ENCODE data around the gene EHD2.

The EHD2 gene

GRCh38 chr19:47698631-47699359 is 14.4 kb upstream of the EHD2 start:
- Histone ChIP-seq H3K9me3 (ENCODE audit: insufficient read depth, low read length) (no peaks in the 10 kb centered on the region), H3K27me3 (ENCODE audit: insufficient read depth, insufficient read length) (no peaks in the 10 kb centered on the region), H3K9ac (ENCODE audit: insufficient read length, low read depth) (no peak overlapping the region), H3K4me3 (ENCODE audit: insufficient read length, low read depth) (no peak overlapping the region), H3K36me3 (ENCODE audit: insufficient read depth, insufficient read length, low read length) (peaks cover 55% of the 10 kb centered on the region), H3K4me1 (ENCODE audit: insufficient read depth, insufficient read length) (peaks cover 3% of the 10 kb centered on the region)
- DNase-seq (ENCODE audit: low read depth, low spot score): no peak
- TF ChIP-seq YY1 (IDR thresholded peaks at IDR 0.05; ENCODE audit: insufficient read depth, insufficient read length) (no peak), SUZ12 (IDR thresholded peaks at IDR 0.05; ENCODE audit: extremely low read depth, insufficient read depth, insufficient read length) (no peak), ZNF274 (IDR thresholded peaks at IDR 0.05; ENCODE audit: low read depth, low read length) (no peak)

DNA sequence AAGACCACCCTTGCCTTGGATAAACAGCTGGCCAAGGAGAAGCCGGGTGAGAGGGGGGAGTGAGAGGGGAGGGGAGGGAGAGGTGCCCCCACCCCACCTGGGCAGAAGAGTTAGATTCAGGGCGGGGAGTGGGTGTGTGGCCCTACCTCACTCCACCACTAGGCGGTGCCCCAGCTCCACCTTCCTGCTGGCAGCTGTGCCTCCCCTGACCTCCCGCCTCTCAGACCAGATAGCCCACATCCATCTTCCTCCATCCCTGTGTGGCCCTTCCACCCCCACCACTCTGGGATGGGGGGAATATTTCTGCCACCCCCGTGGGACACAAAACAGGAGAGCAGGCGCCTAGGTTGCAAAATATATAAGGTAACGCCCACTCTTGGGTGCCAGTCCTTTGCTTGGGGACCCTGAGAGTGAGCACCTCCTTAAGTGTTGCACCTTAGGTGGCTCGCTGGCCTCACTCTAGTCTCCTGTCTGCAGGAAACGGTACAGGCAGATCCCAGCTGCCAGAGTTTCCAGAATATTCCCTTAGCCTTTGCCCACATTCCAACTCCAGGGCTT is 13.8 kb upstream of the EHD2 start:
- no peaks in the 10 kb centered on the region for H3K27me3 ChIP-seq (ENCODE audit: insufficient read depth, insufficient read length)
- no peak for DNase-seq (ENCODE audit: low read depth, low spot score)

DNA sequence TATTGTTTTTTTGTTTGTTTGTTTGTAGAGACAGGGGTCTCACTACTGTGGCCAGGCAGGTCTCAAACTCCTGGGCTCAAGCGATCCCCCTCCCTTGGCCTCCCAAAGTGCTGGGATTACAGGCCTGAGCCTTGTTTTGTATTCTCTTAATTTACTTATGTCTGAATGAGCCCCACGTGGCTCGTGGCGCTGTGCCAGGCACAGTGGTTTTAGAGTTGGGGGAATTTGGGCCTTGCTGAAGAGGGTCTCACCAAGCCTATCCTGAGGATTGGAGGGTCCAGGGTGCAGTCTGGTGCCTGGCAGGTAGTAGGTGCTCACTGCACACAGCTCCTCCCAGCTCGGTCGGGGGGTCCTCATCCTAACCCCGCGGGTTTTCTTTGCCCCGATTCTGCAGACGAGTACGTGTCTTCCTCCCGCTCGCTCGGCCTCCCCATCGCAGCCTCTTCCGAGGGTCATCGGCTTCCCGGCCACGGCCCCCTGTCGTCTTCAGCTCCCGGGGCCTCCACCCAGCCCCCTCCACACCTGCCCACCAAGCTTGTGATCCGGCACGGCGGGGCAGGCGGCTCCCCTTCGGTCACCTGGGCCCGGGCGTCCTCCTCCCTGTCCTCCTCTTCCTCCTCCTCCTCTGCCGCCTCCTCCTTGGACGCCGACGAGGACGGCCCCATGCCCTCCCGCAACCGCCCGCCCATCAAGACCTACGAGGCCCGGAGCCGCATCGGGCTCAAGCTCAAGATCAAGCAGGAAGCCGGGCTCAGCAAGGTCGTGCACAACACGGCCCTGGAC is 12.1 kb upstream of the EHD2 start:
- Histone ChIP-seq H3K9me3 (ENCODE audit: insufficient read depth, low read length) (no peaks in the 10 kb centered on the region), H3K4me3 (ENCODE audit: insufficient read length, low read depth) (no peak overlapping the region), H3K9ac (ENCODE audit: insufficient read length, low read depth) (no peak overlapping the region), H3K27me3 (ENCODE audit: insufficient read depth, insufficient read length) (no peaks in the 10 kb centered on the region), H3K4me1 (ENCODE audit: insufficient read depth, insufficient read length) (peaks cover 3% of the 10 kb centered on the region), H3K36me3 (ENCODE audit: insufficient read depth, insufficient read length, low read length) (peaks cover 51% of the 10 kb centered on the region)
- no peak for DNase-seq (ENCODE audit: low read depth, low spot score)
- TF ChIP-seq SUZ12 (IDR thresholded peaks at IDR 0.05; ENCODE audit: extremely low read depth, insufficient read depth, insufficient read length) (no peak), YY1 (IDR thresholded peaks at IDR 0.05; ENCODE audit: insufficient read depth, insufficient read length) (no peak), ZNF274 (IDR thresholded peaks at IDR 0.05; ENCODE audit: low read depth, low read length) (no peak)

More for the DNA sequence above, 13.8 kb upstream of the EHD2 start:
- no peak for TF ChIP-seq SUZ12 (IDR thresholded peaks at IDR 0.05; ENCODE audit: extremely low read depth, insufficient read depth, insufficient read length)
- no peak for TF ChIP-seq YY1 (IDR thresholded peaks at IDR 0.05; ENCODE audit: insufficient read depth, insufficient read length)
- TF ChIP-seq ZNF274 (IDR thresholded peaks at IDR 0.05; ENCODE audit: low read depth, low read length): no peak
- H3K9ac ChIP-seq (ENCODE audit: insufficient read length, low read depth): no peak overlapping the region
- no peak overlapping the region for H3K4me3 ChIP-seq (ENCODE audit: insufficient read length, low read depth)
- peaks cover 3% of the 10 kb centered on the region for H3K4me1 ChIP-seq (ENCODE audit: insufficient read depth, insufficient read length)
- H3K36me3 ChIP-seq (ENCODE audit: insufficient read depth, insufficient read length, low read length): peaks cover 57% of the 10 kb centered on the region
- H3K9me3 ChIP-seq (ENCODE audit: insufficient read depth, low read length): no peaks in the 10 kb centered on the region

DNA sequence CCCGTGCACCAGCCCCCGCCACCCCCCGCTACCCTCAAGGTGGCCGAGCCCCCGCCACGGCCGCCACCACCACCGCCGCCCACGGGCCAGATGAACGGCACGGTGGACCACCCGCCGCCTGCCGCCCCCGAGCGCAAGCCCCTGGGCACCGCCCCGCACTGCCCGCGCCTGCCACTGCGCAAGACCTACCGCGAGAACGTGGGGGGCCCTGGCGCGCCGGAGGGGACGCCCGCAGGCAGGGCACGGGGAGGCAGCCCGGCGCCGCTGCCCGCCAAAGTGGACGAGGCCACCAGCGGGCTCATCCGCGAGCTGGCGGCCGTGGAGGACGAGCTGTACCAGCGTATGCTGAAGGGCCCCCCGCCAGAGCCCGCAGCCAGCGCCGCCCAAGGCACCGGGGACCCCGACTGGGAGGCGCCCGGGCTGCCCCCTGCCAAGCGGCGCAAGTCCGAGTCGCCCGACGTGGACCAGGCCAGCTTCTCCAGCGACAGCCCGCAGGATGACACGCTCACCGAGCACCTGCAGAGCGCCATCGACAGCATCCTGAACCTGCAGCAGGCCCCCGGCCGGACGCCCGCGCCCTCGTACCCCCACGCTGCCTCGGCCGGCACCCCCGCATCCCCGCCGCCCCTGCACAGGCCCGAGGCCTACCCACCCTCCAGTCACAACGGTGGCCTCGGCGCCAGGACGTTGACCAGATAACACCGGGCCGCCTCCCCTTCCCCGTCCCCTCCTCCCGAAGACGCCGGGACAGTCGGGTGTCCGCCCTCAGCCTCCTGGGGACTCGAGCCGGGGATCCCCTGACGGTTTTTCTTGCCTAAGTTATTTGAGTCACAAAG is 11.3 kb upstream of the EHD2 start:
- TF ChIP-seq ZNF274 (IDR thresholded peaks at IDR 0.05; ENCODE audit: low read depth, low read length): no peak
- no peak for TF ChIP-seq YY1 (IDR thresholded peaks at IDR 0.05; ENCODE audit: insufficient read depth, insufficient read length)
- TF ChIP-seq SUZ12 (IDR thresholded peaks at IDR 0.05; ENCODE audit: extremely low read depth, insufficient read depth, insufficient read length): no peak
- Histone ChIP-seq H3K36me3 (ENCODE audit: insufficient read depth, insufficient read length, low read length) (peaks cover 45% of the 10 kb centered on the region), H3K9me3 (ENCODE audit: insufficient read depth, low read length) (no peaks in the 10 kb centered on the region), H3K4me1 (ENCODE audit: insufficient read depth, insufficient read length) (peaks cover 3% of the 10 kb centered on the region), H3K4me3 (ENCODE audit: insufficient read length, low read depth) (no peak overlapping the region), H3K27me3 (ENCODE audit: insufficient read depth, insufficient read length) (no peaks in the 10 kb centered on the region), H3K9ac (ENCODE audit: insufficient read length, low read depth) (no peak overlapping the region)
- DNase-seq (ENCODE audit: low read depth, low spot score): no peak

- H3K4me3 ChIP-seq (ENCODE audit: insufficient read length, low read depth): no peak overlapping the region
- peaks cover 45% of the 10 kb centered on the region for H3K36me3 ChIP-seq (ENCODE audit: insufficient read depth, insufficient read length, low read length)
- H3K4me1 ChIP-seq (ENCODE audit: insufficient read depth, insufficient read length): peaks cover 3% of the 10 kb centered on the region
- no peak for DNase-seq (ENCODE audit: low read depth, low spot score)
- no peak overlapping the region for H3K9ac ChIP-seq (ENCODE audit: insufficient read length, low read depth)
- no peaks in the 10 kb centered on the region for H3K27me3 ChIP-seq (ENCODE audit: insufficient read depth, insufficient read length)
- no peak for TF ChIP-seq SUZ12 (IDR thresholded peaks at IDR 0.05; ENCODE audit: extremely low read depth, insufficient read depth, insufficient read length)
- no peak for TF ChIP-seq ZNF274 (IDR thresholded peaks at IDR 0.05; ENCODE audit: low read depth, low read length)
- TF ChIP-seq YY1 (IDR thresholded peaks at IDR 0.05; ENCODE audit: insufficient read depth, insufficient read length): no peak
- H3K9me3 ChIP-seq (ENCODE audit: insufficient read depth, low read length): no peaks in the 10 kb centered on the region
Measured at GRCh38 chr19:47702671-47703070, 10.6 kb upstream of the EHD2 start.

DNA sequence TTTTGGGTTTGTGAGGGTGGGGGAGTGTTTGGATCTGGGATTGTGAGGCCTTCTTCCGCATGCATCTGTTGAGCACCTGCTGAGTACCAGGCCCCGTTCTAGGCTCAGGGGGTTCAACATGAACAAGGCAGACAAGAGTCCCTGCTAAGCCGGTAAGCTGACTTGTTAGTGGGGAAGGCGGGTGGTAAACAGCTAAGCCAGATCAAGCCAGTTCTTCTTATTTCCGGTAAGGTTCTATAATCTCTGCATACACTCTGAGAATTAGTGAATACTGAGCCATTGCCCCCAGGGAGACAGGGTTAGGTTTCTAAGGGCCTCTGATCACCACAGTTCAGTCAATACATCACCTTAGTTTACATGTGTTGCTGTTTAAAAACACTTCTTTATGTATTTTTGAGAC is 9.9 kb upstream of the EHD2 start:
- H3K4me3 ChIP-seq (ENCODE audit: insufficient read length, low read depth): no peak overlapping the region
- no peak overlapping the region for H3K9ac ChIP-seq (ENCODE audit: insufficient read length, low read depth)
- DNase-seq (ENCODE audit: low read depth, low spot score): no peak
- no peaks in the 10 kb centered on the region for H3K9me3 ChIP-seq (ENCODE audit: insufficient read depth, low read length)
- H3K27me3 ChIP-seq (ENCODE audit: insufficient read depth, insufficient read length): no peaks in the 10 kb centered on the region
- no peak for TF ChIP-seq ZNF274 (IDR thresholded peaks at IDR 0.05; ENCODE audit: low read depth, low read length)
- H3K36me3 ChIP-seq (ENCODE audit: insufficient read depth, insufficient read length, low read length): peaks cover 44% of the 10 kb centered on the region
- H3K4me1 ChIP-seq (ENCODE audit: insufficient read depth, insufficient read length): peaks cover 3% of the 10 kb centered on the region
